H1 (cell line): ENCODE results near the gene KRT37. TPM values are rescaled to one million over a fixed set of nuclear protein-coding genes. Genes with fewer than 3 reads are reported as not detected.

Experiments used
- CTCF ChIA-PET: fragments of 300-600 bp; sonication (Branson Sonifier 250); formaldehyde crosslinking; loops from one replicate; lab custom pipeline; 2021; ENCODE audit not compliant: partially characterized antibody; lab: Charles Lee
- POLR2A ChIA-PET: fragments of 300-600 bp; sonication (Branson Sonifier 250); formaldehyde crosslinking; loops from one replicate; lab custom pipeline; 2021; ENCODE audit warnings: inconsistent platforms; ENCODE audit not compliant: partially characterized antibody; lab: Charles Lee
- DNase-seq, 2 experiments: peaks; one replicate each; pipeline versions ENCODE4 v3.0.0 to v3.0.0-alpha.2; 2010 to 2022; ENCODE audit warnings: low spot score in 2 of 2, low read depth in 1 of 2, mixed read lengths in 1 of 2
- FAIRE-seq: peaks from 2 replicates; lab custom pipeline; 2011; peaks lifted over from hg19 to GRCh38; lab: Jason Lieb, UNC
- H2AFZ ChIP-seq: 2 replicates; pipeline ENCODE4 v1.8.1; 2012; ENCODE audit warnings: low read length, inconsistent platforms
- H2AK5ac ChIP-seq: 2 replicates; pipeline ENCODE4 v1.6.1; 2013; ENCODE audit warnings: low read depth, low read length
- H2BK120ac ChIP-seq: replicated peaks from 2 replicates; pipeline ENCODE3; 2013; ENCODE audit warnings: low read depth, low read length, inconsistent platforms
- H2BK12ac ChIP-seq: 2 replicates; pipeline ENCODE4 v1.6.1; 2013; ENCODE audit warnings: low read depth, low read length
- H2BK15ac ChIP-seq: 2 replicates; pipeline ENCODE4 v1.6.1; 2013; ENCODE audit warnings: low read length
- H2BK20ac ChIP-seq: 2 replicates; pipeline ENCODE4 v1.6.1; 2013; ENCODE audit warnings: low read length
- H2BK5ac ChIP-seq: 2 replicates; pipeline ENCODE4 v1.6.1; 2013; ENCODE audit warnings: low read depth, low read length
- H3K14ac ChIP-seq: 2 replicates; pipeline ENCODE4 v1.6.1; 2013; ENCODE audit warnings: inconsistent platforms; ENCODE audit not compliant: insufficient read length
- H3K18ac ChIP-seq: 2 replicates; pipeline ENCODE4 v1.6.1; 2013; ENCODE audit warnings: low read length; ENCODE audit errors: extremely low read depth
- H3K23ac ChIP-seq: 2 replicates; pipeline ENCODE4 v1.6.1; 2013; ENCODE audit warnings: inconsistent platforms; ENCODE audit not compliant: insufficient read length
- H3K23me2 ChIP-seq: 2 replicates; pipeline ENCODE4 v1.6.1; 2013; ENCODE audit warnings: low read depth, low read length
- H3K27ac ChIP-seq: 2 replicates; pipeline ENCODE4 v1.6.1; 2011; ENCODE audit warnings: low read depth, low read length, inconsistent platforms
- H3K27me3 ChIP-seq, 4 experiments: replicated peaks in 1 of 4; 1 replicate in 1 of 4; 2 replicates in 3 of 4; pipeline versions ENCODE4 v1.6.1 to v1.8.1; 2011 to 2013; ENCODE audit warnings: low read length in 3 of 4, mild to moderate bottlenecking in 3 of 4, inconsistent platforms in 2 of 4, mixed read lengths in 2 of 4, moderate library complexity in 1 of 4; ENCODE audit not compliant: control insufficient read depth in 3 of 4, insufficient read depth in 3 of 4; ENCODE audit errors: extremely low read depth in 1 of 4
- H3K36me3 ChIP-seq, 4 experiments: 2 replicates each; pipeline versions ENCODE4 v1.6.1 to v1.8.1; 2011 to 2013; ENCODE audit warnings: mild to moderate bottlenecking in 4 of 4, low read length in 3 of 4, moderate library complexity in 2 of 4, control low read depth in 1 of 4, inconsistent platforms in 1 of 4; ENCODE audit not compliant: insufficient read depth in 4 of 4, control insufficient read depth in 2 of 4
- H3K4ac ChIP-seq: replicated peaks from 2 replicates; pipeline ENCODE3; 2013; ENCODE audit warnings: low read length, low read depth, mixed read lengths, inconsistent platforms; ENCODE audit not compliant: insufficient read length
- H3K4me1 ChIP-seq, 4 experiments: replicated peaks in 1 of 4; 1 replicate in 1 of 4; 2 replicates in 3 of 4; pipeline versions ENCODE4 v1.6.1 to v1.8.1; 2011 to 2013; ENCODE audit warnings: low read length in 3 of 4, inconsistent platforms in 2 of 4, mixed read lengths in 1 of 4; ENCODE audit not compliant: insufficient read depth in 4 of 4, control insufficient read depth in 3 of 4
- H3K4me2 ChIP-seq, 2 experiments: 2 replicates each; pipeline versions ENCODE4 v1.6.1 to v1.8.1; 2011 to 2013; ENCODE audit warnings: low read depth in 2 of 2, low read length in 2 of 2, control low read depth in 1 of 2, inconsistent platforms in 1 of 2, mild to moderate bottlenecking in 1 of 2; ENCODE audit not compliant: insufficient read depth in 1 of 2
- H3K4me3 ChIP-seq, 4 experiments: fragments of 200-600, 300-600 bp in 1 of 4; sonication (generic), shearing (Covaris generic), sonication (Bioruptor Twin) in 1 of 4; 2 replicates each; pipeline versions ENCODE4 v1.5.1 to v1.8.1; 2011 to 2016; ENCODE audit warnings: low read length in 4 of 4, low read depth in 3 of 4, control low read depth in 2 of 4, inconsistent platforms in 2 of 4, mild to moderate bottlenecking in 2 of 4, mixed read lengths in 1 of 4, moderate library complexity in 1 of 4; ENCODE audit not compliant: insufficient read depth in 2 of 4; ENCODE audit errors: extremely low read depth in 1 of 4
- H3K56ac ChIP-seq: replicated peaks from 2 replicates; pipeline ENCODE3; 2013; ENCODE audit warnings: low read depth, mild to moderate bottlenecking, mixed read lengths, low read length, inconsistent platforms; ENCODE audit not compliant: insufficient read length
- H3K79me1 ChIP-seq: 2 replicates; pipeline ENCODE4 v1.6.1; 2013; ENCODE audit warnings: low read depth, low read length, control low read depth
- H3K79me2 ChIP-seq, 2 experiments: 2 replicates each; pipeline versions ENCODE4 v1.6.1 to v1.8.1; 2012 to 2013; ENCODE audit warnings: low read length in 2 of 2, mild to moderate bottlenecking in 2 of 2, inconsistent platforms in 1 of 2; ENCODE audit not compliant: insufficient read depth in 2 of 2, control insufficient read depth in 1 of 2
- H3K9ac ChIP-seq, 4 experiments: replicated peaks in 1 of 4; 1 replicate in 1 of 4; 2 replicates in 3 of 4; pipeline versions ENCODE4 v1.6.1 to v1.8.1; 2011 to 2013; ENCODE audit warnings: low read depth in 3 of 4, low read length in 3 of 4, control low read depth in 2 of 4, mild to moderate bottlenecking in 2 of 4, moderate library complexity in 2 of 4, inconsistent platforms in 1 of 4; ENCODE audit errors: extremely low read depth in 1 of 4
- H3K9me3 ChIP-seq, 2 experiments: 2 replicates each; pipeline versions ENCODE4 v1.6.1 to v1.8.1; 2012 to 2013; ENCODE audit warnings: mild to moderate bottlenecking in 2 of 2, moderate library complexity in 2 of 2, control low read depth in 1 of 2, inconsistent platforms in 1 of 2, low read depth in 1 of 2, low read length in 1 of 2, mixed read lengths in 1 of 2; ENCODE audit not compliant: insufficient read depth in 2 of 2
- H4K20me1 ChIP-seq, 2 experiments: replicated peaks in 1 of 2; 2 replicates each; pipeline versions ENCODE3 to v1.8.1; 2011 to 2013; ENCODE audit warnings: inconsistent platforms in 2 of 2, low read length in 2 of 2, mild to moderate bottlenecking in 1 of 2; ENCODE audit not compliant: insufficient read depth in 2 of 2, control insufficient read depth in 1 of 2
- H4K5ac ChIP-seq: 2 replicates; pipeline ENCODE4 v1.6.1; 2013; ENCODE audit warnings: low read length, low read depth, mixed read lengths, inconsistent platforms; ENCODE audit not compliant: insufficient read length
- H4K8ac ChIP-seq: 2 replicates; pipeline ENCODE4 v1.8.0; 2013; ENCODE audit warnings: mild to moderate bottlenecking, moderate library complexity, low read length, inconsistent platforms; ENCODE audit not compliant: insufficient read depth; ENCODE audit errors: extremely low read depth
- H4K91ac ChIP-seq: replicated peaks from 2 replicates; pipeline ENCODE3; 2013; ENCODE audit warnings: low read length, mixed read lengths, inconsistent platforms; ENCODE audit not compliant: insufficient read length
- ATF3 ChIP-seq: IDR thresholded peaks from 2 replicates; pipeline ENCODE4 v1.6.1; 2011; ENCODE audit warnings: low read depth, mild to moderate bottlenecking, low read length; ENCODE audit not compliant: insufficient read depth
- E2F6 ChIP-seq: IDR thresholded peaks from 2 replicates; pipeline ENCODE4 v1.6.1; 2012; ENCODE audit warnings: inconsistent platforms
- EGR1 ChIP-seq: IDR thresholded peaks from 2 replicates; pipeline ENCODE4 v1.6.1; 2011; ENCODE audit warnings: low read depth, low read length, borderline replicate concordance
- WGBS, 2 experiments: shearing (Covaris generic) in 1 of 2; methylation state at CpG; one replicate each; pipeline versions ENCODE4 v1.1.6 to v1.1.7; 2013 to 2015; ENCODE audit warnings: low lambda C conversion rate in 2 of 2, mixed read lengths in 2 of 2, inconsistent platforms in 1 of 2, low coverage in 1 of 2, missing lambda C conversion rate in 1 of 2; ENCODE audit not compliant: insufficient replicate concordance in 2 of 2, insufficient coverage in 1 of 2, insufficient read length in 1 of 2; ENCODE audit errors: extremely low coverage in 1 of 2, missing lambda C conversion rate in 1 of 2; 5-methylcytosine and 5-hydroxymethylcytosine counted together
- polyA plus RNA-seq, 7 experiments: library from polyadenylated mRNA; depleted of rRNA in 3 of 7; stranded (reverse) in 5 of 7; unstranded in 2 of 7; fragments of >200 nt in 5 of 7; fragments of 200-250 nt in 2 of 7; gene quantifications; 1 replicate in 5 of 7; 2 replicates in 1 of 7; 4 replicates in 1 of 7; pipeline versions ENCODE4 v1.2.1 to v1.2.3, GENCODE V29; 2011 to 2013; ENCODE audit warnings: missing spikeins in 2 of 7, mixed read lengths in 2 of 7
- total RNA-seq: library from RNA; stranded (reverse); fragmentation: NEBNext Ultra II Directional; extraction: Animal tissue kit (Norgen Biotek cat#: 25700); gene quantifications from 2 replicates; pipeline ENCODE4 v1.2.1, GENCODE V29; 2021

Gene KRT37
- total and polyA plus RNA-seq, 2 of the 8 experiments (the other 6 are each of a cell fraction or from before 2014, with no cell fraction given): not detected

GRCh38 chr17:41411072-41411840, 13.1 kb downstream of the KRT37 start:
- CTCF ChIA-PET: interaction anchor here (0.6 to 0.9 kb wide), 2 partner anchors 89 to 252 kb away, joined by 3 read pairs; no protein-coding TSS in a partner anchor

More at GRCh38 chr17:41411072-41411840, 13.1 kb downstream of the KRT37 start:
- peak overlapping the region; percentile 76; the same call in 1 of the 2 replicates for H2BK15ac ChIP-seq
- H3K56ac ChIP-seq: no peak overlapping the region
- H2BK120ac ChIP-seq: no peak overlapping the region
- no peak for TF ChIP-seq ATF3
- TF ChIP-seq EGR1: no peak
- no peak for TF ChIP-seq E2F6
- no peak for DNase-seq
- no peak overlapping the region for H2AFZ ChIP-seq
- H2BK12ac ChIP-seq: peak overlapping the region; percentile 53; the same call in 1 of the 2 replicates
- no peaks in the 10 kb centered on the region for H3K23me2 ChIP-seq
- no peaks in the 10 kb centered on the region for H3K79me2 ChIP-seq
- no peaks in the 10 kb centered on the region for H3K36me3 ChIP-seq
- peaks cover 0 to 7% (median 1%) of the 10 kb centered on the region in 4 experiments; a peak in 5 of 7 replicates for H3K4me1 ChIP-seq
- H4K8ac ChIP-seq: no peak overlapping the region
- H2BK20ac ChIP-seq: no peak overlapping the region
- H3K79me1 ChIP-seq: no peaks in the 10 kb centered on the region
- H3K18ac ChIP-seq: peak overlapping the region; percentile 43; the same call in 1 of the 2 replicates
- no peak overlapping the region for H3K4me3 ChIP-seq
- H2AK5ac ChIP-seq: no peak overlapping the region
- POLR2A ChIA-PET: no interaction called here
- H3K27ac ChIP-seq: no peak overlapping the region
- no peak for FAIRE-seq
- H3K4ac ChIP-seq: no peak overlapping the region
- H3K9me3 ChIP-seq: no peaks in the 10 kb centered on the region
- no peaks in the 10 kb centered on the region; a peak in 2 of 7 replicates for H3K27me3 ChIP-seq
- no peak overlapping the region for H3K23ac ChIP-seq
- H3K9ac ChIP-seq: no peak overlapping the region
- H4K20me1 ChIP-seq: no peaks in the 10 kb centered on the region
- no peak overlapping the region for H3K14ac ChIP-seq
- H4K5ac ChIP-seq: no peak overlapping the region
- H3K4me2 ChIP-seq: no peak overlapping the region
- no peak overlapping the region for H4K91ac ChIP-seq
- peak overlapping the region; percentile 15; the same call in 1 of the 2 replicates for H2BK5ac ChIP-seq
- 94% methylated on average over 20 of the region's 20 CpGs; no CpG with 5 or more reads in 1 of the 2 experiments for WGBS, 2 experiments
